SKM-1 (cell line): ENCODE data around the gene NF1.

Source experiments
- DNase-seq: peaks from one replicate; lab custom pipeline; 2025; ENCODE audit not compliant: unreplicated experiment; lab: John Stamatoyannopoulos, UW

The NF1 gene

DNA sequence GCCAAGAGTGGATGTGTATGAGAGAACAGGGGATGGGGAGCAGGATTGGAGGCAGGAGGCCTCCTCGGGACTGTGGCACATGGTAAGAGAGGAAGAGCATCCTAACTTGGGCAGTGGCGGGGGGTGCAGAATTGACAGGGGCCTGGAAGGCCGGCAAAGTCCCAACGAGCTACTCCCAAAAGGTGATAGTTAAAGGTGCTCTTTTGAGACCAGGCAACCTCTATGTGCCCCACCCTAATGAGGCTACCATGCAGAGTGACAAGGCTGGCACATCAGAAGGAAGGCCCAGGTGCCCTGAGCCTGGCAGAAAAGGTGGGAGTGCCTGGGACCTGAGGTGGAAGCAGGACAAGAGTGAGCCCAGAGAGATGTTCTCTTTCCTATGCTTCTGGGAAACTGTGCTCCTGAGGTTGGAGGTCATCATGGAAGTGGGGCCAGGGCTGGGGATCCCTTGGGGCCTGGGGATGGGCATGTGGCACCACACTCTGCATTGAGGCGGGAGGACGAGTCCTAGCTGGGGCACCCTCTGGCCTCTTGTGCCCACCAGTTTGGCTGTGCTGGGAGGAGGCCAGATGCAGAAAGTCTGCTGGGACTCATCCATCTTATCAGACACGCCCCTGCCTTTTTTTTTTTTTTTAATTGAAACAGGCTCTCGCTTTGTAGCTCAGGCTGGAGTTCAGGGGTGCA is 302.6 kb downstream of the NF1 start:
- DNase-seq, result no peak

DNA sequence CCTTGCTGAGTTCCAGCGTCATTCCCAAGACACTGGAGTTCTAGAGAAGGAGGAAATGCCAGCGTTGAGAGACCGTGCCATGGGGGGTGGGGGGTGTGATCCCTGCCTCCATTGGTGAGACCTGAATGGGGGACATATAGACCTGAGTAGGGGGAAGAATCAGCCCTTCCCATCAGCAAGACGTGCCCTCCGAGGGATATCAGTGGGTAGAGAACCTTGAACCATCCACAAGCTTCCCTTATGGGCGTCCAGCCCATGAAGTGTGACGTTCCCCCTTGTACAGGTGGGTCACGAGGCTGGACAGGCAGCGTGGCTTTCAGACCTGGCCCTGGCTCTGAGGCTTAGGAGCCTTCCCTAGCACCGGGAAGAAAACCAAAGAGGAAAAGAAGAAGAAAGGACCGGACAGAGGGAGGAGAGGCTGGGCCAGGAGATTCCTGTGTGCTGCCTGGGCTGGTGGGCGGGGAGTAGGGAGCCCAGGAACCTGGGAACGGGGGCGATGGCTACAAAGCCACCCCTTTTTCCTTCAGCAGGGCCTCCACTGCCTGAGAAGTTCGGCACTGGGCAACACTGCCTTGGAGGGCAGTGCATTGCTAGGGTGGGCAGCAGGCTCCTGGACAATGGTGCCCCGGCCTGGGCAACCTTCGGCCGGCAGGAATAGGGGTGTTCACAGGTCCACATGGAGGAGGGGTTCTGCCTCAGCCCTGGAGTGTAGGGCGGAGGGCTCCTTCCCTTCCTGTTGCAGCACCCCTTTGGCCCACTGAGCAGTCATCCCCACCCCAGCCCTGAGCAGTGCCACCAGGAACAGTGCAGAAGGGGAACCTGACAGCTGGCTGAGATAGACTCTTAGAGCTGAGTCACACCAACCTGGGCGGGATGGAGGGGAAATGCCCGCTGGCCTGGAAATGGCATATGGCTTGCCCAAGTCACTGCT is 303.9 kb downstream of the NF1 start:
- no peak for DNase-seq

DNA sequence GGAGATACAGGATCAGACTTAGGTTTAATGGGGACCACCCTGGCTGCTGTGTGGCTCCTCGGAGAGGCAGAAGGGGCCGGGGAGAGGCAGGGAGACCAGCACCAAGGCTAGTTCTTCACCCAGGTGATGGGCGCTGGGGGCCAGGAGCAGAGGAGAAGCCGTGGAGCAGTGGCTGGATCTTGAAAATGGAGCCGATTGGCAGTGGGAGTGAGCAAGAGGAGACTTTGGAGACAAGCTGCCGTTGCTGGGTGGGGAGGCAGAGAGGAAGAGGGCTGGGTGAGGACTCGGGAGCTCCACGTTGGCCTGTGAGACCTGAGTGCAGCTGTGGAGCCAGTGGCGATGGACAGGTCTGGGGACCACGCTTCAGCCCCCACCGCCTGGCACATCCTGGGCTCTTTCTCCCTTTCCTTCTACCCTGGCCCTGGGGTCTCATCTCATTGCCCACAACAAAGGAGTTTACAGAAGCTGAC is 305.7 kb downstream of the NF1 start:
- DNase-seq, result no peak

DNA sequence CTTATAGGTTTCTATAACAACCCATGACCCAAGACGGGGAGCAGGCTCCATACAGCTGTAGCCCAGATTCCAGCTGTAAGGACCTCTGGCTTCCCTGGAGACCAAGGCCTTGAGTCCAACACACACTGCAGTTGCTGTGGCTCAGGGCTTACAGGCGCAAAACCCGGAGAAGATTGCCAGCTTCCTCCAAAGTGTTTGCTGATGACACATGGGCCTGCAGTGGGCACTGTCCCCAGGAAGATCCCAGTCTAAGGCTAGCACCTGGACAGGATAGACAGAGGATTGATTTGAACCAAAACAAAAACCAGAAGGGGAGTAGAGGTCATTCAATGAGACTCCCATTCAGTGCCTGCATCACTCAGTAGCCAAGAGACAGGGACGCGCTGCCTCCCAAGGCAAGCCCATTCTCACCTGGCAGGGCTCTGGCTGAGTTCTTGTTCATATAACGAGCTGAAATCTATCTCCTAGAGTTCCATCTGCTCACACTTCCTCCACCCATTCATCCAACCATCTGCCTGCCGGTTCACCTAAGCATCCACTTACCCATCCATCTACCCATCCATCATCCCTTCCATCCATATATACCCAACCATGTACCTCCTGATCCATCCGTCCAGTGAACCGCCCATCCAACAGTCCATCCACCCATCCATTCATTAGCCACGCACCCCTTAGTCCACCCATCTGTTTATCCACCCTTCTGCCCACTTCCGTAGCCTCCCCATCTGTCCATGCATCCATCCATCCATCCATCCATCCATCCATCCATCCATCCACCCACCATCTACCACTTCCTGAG is 306.9 kb downstream of the NF1 start:
- DNase-seq, result no peak

DNA sequence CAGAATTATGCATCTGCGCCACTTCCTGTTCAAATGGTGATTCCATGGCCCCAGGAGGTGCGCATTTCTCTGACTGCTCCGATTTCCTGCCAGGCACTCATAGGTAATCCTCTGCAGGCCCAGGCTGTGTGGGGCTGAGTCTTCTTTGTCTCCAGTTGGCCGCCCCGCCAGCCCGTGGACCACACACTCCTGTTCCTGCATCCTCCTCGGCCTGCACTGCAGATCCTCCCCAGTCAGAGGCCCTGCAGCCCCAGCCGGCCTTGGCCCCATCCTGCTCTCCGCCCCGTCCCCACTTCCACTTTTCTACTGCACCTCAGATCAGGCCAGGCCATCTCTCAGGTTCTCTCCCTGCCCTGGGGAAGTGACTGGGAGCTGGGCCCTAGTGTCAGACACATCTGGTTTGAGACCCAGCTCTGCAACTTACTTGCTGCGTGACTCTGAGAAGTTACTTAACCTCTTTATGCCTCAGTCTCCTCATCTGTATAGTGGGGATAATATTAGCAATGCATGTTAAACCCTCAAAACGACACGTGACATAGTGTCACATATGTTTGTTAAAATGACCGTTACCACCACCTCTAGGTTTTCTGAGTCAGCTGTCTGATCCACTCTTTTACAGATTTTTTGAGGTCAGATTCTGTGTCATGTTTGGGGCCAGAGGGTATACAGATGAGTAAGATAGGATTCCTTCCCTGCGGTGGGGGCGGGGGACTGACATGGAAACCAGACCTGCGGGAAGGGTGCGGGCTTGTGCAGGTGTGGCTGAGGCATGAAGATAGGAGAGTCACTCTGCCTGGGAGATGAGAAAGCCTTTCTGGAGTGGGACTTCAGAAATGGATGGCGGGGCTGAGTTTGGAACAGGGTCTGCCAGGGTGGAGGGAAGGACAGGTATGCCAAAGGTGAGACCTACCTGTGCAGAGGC is 309.5 kb downstream of the NF1 start:
- DNase-seq, result peak; percentile 72

DNA sequence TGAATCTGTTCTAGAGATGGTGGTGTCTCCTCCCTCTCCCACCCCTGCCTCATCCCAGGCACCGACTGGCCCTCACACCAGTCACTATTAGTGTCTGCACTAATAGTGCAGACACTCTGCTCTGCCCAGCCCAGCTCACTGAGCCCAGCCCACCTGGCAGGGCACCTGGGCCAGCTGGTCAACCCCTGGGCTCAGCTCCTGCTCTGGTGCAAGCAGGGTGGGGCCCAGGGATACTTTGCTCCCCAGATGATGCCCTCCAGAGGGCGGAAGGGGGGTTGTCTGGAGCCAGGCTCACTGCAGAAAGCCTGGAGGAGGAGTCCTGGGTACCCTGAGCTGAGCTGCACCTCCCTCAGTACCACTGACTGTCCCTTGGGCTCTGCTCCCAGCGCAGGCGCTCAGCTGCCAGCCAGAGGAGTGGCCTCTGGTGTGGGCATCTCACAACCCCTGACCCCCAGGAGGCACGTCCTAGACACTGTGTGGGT is 311.2 kb downstream of the NF1 start:
- DNase-seq, result no peak

DNA sequence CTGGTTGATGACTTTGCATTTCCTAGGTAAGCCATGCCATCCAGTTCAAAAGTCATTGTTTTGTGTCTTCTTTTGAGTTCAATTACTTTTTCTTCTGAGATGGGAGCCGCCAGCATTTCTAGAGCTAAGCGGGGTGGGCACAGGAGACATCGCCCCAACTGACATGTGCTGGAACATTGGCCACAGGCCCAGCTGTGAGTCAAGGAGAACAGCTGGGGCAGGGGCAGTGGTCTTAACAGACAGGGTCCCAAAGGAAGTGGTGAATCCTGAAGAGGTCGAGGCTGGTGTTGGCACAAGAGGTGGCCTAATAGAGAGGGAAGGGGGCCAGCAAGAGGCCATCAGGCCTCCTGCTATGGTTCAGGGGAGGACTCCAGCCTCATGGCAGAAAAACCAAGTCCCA is 313.8 kb downstream of the NF1 start:
- no peak for DNase-seq

DNA sequence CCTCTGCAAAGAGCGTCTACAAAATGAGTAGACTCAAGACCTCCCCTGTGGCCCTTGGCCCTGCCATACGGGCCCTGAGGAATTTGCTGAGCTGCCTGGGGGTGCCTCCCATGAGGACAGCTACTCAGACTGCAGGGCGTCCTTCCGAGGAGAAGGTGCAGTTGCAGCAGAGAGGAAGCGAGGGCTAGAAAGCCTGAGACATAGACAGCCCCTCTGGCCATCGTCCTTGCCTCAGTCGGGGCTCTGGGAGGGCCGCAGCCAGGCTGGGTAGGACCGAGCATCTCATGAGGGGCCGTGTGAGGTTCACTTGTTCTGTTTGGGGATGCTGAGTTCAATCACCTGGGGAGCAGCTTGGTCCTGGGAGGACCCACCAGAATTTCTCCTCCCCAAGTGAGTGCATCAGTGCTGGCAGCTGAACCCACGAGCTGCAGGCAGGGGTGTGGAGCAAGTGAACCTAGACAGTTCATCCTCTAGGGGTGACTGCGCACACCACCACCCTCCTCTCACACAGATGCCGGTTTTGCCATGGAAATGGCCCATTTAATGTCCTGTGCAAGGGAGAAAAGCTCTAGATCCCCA is 317.0 kb downstream of the NF1 start:
- DNase-seq, result no peak

DNA sequence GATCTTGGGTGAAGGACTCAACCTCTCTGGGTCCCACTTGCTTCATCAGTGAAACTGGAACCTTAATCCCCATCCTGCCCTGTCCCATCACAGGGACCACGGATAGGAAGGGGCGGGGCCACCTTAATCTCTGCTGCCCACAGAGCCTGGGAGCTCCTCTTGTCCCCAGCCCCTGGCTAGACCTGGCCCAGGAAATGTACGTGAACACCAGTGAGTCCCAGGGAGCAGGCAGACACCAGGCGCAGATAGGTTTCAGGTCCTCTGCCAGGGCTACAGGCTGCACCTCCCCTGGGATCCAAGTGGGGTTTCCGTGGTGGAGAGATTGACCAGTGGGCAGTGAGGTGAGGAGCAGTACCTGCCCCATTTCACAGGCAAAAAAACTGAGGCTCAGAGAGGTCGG is 317.7 kb downstream of the NF1 start:
- no peak for DNase-seq

DNA sequence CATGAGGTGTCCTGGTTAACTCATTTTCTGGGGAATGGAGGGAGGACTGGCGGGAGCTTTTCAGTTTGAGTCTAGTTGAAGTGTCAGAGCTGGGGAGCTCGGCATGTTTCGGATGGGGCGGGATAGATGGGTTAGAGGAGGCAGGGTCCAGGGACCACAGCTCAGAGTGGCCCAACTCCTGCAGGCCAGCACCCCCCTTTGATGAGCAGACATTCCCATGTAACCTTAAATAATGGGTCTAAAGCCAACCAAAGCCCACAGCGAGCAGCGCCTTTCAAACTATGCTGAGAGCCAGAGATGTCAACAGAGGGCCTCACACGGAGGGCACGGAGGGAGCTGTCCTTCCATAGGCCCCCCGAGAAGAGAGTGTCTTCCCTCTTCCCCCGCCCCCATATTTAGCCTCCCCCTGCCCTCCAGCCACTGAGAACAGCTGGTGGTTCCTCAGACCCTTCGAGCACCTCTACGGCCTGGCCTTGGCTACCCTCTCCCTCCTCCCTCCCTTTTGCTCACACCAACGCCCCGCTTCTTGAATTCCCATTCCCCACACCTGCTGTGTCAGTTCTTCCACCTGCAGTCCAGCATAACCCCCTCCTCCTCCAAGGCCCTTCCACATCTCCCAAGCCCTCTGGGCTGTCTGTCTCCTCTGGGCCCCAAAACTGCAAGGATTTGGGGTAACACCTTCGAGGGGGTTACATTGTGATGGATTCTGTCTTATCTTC is 318.5 kb downstream of the NF1 start:
- DNase-seq, result no peak

DNA sequence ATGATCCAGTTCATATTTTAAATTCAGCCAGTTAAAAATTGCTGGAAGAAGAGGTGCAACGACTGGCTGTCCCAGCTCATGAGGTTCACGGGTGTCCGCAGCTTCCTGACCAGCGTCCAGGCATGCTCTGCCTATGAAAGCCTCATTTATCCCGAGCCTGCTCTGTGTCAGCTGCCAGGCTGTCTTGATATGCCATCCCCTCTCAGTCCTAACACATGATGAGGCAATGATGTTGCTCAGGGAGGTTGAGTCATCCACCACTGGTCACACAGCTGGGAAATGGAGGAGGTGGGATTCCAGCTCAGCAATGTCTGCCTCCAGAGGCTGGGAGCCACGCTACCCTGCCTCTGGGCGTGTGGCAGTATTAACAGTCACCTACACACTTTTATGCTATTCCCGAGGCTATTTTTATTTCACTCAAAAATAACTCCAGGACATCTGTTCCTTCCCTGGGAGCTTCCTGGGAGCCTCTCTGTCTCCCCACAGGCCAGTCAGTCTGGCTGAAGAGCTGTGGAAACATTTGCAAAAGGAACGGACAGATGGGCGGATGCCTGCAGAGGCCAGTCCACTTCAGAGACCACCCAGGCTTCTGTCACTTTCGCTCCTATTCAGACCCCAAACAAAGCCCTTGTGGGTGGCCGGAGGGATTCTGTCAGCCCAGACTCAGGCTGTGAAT is 319.2 kb downstream of the NF1 start:
- no peak for DNase-seq

DNA sequence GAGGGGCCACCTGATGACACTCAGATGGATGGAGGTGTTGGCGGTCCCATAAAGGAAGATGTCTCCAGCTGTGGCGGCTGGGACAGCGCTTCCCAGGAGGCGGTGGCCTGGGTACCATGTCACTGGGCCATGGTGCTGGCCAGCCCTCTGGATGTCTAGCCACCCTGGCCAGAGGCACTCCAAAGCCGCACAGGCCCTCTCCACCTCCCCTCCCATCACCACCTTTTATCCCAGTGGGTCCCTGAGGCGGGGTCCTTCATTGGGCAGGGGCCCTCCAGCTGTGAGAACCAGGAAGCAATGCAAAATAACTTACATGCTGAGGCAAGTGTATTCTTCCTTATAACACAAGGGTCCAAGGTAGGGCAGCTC is 319.8 kb downstream of the NF1 start:
- no peak for DNase-seq

DNA sequence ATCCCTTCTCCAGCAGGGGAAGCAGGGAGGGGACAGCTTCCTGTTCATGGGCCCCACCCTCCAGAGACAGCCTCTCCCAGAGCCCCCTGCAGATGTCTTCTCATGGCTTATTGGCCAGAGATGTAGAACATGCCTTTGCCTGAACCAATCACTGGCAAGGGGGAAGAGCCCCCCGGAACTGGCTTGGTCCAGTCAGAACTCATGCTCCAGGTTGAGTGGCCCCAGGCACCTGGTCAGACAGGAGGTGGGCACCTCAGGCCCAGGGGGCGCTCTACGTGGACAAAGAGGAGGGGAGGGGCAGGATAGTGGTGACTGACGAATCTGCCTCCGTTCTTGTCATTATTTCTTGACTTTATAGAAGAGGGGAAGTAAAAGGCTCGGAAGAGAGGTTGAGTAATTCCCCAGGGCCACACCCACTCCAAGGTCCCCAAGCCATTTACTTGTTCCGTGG is 320.3 kb downstream of the NF1 start:
- peak; percentile 81 for DNase-seq

DNA sequence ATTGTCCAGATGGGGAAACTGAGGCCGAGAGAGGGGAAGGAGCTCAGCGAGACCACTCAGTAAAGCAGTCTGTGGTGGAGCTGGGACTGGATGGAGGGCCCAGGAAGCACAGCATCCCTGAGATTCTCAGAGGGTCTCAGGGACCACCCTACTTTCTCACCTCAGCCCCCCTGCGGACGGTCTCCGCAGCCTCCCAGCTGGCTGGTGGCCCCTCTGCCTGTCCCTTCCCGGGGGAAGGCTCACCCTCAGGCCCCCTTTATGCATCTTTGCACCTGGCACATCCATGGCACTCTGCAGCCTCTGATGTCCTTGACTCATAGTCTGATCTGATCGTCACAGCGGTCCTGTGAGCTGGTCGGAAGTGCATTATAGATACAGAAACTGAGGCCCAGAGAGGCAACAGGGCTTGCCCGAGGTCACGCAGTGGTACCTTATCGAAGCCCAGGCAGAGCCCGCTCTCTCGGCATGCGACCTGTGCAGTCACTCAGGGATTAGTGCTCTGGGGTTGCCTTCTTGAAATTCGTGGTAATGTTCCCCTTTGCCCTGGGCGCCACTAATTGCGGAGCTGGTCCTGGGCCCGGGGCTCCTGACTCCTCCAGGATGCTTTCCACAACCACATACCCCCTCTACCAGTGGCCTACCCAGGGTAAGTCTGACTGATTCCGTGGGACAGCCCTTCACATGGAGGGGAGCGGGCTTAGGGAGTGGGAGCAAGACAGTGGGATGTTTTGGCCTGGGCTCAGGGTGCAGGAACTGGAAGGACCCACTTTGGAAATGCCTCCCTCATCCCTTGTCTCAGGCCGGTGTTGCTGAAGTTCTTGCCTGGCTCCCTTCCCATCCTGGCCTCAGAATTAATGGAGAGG is 321.1 kb downstream of the NF1 start:
- no peak for DNase-seq

DNA sequence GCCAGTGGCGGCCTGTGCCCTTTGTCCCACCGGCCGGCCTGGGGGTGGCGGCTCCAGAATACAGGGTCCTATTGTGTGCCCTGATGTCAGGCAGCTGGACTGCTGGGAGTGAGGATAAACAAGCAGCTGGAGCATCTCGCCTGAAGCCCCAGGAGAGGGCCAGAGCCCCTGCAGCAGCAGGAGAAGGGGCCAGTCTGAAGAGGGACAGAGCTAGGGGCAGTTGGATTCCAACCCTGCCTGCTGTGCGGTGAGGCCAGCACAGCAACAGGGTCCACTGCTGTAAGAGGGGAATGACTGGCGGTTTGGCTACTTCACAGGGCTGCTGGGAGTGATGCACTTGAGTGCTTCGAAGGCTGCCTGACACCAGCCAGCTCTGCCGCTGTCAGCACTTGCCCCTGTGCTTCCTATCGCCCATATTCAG is 321.7 kb downstream of the NF1 start:
- DNase-seq, result no peak

DNA sequence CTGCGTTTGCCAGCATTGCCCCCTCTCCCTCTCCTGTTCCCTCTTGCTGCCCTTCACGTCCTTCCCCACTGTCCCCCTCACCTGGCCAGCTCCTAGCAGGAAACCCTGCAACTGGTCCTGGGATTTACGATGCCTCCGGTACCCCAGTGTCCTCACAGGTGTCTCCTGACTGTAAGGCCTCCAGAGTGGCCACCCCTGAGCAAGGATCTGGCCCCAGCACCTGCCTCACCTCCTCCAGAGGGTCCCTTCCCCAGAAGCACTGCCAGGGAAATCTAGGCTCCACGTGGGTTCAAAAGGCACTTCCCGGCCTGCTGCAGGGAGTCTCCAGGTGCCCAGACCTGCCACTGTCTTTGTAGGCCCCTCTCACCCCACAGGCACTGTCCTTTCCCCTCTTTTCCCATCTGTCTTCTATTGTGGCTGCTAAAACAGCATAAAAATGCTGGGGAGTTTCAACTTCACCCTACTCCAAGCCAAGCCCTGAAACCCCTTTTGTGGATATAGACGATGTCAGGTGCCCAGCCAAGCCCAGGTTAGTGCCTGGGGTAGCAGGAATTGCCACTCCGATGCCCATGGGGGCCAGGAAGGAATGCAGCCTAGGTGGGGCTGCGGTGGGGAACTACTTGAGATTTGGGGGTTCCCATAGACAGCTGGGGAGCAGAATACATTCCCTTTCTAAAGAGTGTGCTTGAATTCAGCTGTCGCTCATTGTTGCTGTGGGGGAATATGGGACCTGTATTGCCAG is 322.4 kb downstream of the NF1 start:
- no peak for DNase-seq

DNA sequence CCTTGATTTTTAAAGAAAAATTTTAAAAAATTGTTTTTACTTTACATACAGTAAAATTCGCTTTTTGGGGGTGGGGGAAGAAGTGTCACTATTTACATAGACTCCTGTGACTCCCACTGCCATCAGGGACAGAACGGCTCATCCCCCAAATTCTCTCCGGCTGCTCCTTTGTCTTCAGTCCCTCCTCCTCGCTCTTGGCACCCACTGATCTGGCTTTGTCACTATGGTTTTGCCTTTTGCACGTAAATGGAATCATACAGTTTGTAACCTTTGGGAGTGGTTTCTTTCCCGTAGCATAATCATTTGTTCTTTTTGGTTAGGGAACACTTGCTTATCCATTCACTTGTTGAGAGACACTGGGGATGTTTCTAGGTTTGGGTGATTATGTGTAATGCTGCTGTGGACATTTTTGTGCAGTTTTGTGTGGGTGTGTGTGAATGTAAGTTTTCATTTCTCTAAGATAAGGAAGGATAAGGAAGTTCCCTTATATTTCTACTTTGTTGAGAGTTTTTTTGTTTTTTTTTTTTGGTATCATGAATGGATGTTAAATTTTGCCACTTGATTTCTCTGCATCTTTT is 324.1 kb downstream of the NF1 start:
- DNase-seq, result no peak
